GM21528 (cell line): ENCODE results near the gene ASB1.

Experiments used
- ATAC-seq: cut with Tn5 transposase; IDR thresholded peaks from one replicate; pipeline ENCODE4 v1.9.1; 2021; ENCODE audit warnings: mild to moderate bottlenecking, moderate library complexity; ENCODE audit not compliant: unreplicated experiment, low FRiP score

ASB1 gene

DNA sequence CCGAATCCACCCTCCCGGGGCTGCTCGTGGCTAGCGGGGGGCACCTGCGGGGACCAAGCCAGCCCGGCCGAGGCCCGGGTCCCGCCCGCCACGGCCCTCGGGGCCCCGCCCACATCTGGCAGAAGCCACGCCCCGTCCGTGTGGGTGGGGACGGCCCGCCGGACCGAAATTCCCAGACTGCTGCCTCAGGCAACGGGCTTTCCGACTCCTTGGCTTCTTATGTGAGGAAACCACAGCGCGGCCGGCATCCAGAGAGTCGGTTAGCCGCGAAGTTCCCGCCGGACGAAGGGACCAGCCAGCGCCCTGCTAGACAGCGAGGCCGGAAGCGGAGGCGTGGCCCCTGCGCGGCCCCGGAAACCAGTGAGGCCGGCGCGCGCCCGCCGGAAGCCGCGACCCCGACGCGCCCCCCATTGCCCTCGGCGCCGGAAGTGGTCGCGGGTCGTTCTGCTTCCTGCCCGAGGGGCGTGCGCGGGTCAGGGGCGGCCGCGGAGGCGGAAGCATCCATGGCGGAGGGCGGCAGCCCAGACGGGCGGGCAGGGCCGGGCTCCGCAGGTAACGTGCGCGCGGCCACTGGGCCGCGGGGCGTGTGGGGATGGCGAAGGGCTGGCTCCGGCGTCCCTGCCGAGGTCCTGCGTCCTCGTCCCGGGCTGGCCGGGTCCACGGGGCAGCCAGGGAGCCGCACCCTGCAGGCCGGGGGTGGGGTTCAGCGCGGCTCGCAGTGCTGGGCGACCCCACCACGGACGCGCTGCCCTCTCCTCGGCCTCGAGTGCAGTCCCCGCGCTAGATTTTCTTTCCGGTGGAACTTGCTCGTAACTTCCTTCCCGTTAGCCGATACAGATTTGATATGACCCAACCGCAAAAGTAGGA, at the start of gene ASB1:
TSS of gene ASB1 (plus strand) at position 360 of the 867 bp plus-strand sequence. CDS start at position 504, 144 bp downstream.
- ATAC-seq: peak; percentile 87

GRCh38 chr2:238378230-238379095, 48.3 kb upstream of the ASB1 start:
- ATAC-seq: no peak

DNA sequence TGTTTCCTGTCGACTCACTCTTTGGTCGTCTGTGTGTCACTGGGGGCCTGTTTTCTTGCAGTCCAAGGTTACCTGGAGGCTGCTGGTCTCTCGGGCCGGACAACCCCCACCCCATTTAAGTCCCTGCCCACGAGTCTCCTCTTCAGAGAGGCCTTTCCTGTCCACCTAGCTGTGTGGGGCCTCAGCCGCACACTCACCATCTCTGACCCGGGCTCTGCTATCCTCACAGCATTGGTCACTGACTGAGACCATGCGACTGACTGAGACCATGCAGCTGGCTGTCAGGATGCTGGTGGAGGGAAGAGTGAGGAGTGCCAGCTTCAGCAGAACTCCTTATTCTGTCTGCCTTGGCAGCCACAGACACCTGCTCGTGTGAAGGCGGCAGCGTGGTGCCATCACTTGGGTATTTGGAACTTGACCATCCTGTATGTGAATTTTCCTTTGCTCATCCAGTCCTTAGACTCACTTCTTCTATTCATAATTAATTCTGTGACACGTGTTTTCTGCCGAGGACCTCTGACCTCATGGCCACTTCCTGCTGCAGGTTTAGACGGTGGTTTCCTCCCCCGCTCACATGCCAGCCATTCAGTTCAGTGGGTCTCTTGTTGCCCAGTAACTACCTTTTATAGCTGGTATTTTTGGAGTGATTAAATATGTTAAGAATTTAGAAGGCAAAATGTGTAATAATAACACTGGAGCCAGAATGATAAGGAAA, 47.5 kb upstream of the ASB1 start:
- no peak for ATAC-seq

- no peak for ATAC-seq
Measured at GRCh38 chr2:238380336-238380735, 46.4 kb upstream of the ASB1 start.

DNA sequence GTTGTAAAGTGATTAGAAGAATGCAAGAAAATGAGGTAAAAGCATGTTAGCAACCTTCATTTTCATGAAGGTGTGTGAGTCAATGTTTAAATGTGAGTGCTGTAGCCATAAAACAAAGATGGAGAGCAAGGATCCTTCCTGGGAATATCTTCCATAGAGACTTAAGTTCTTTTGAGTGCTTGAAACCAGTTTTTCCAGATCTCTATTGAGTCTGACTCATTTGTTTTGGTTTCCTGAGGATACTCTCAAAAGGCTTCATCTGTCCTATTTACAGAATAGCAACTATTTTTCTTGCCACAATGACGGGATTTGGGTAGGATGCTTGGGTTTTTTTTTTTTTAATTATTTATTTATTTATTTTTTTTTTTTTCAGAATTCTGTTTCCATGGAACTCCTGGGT, 45.9 kb upstream of the ASB1 start:
- ATAC-seq: no peak

DNA sequence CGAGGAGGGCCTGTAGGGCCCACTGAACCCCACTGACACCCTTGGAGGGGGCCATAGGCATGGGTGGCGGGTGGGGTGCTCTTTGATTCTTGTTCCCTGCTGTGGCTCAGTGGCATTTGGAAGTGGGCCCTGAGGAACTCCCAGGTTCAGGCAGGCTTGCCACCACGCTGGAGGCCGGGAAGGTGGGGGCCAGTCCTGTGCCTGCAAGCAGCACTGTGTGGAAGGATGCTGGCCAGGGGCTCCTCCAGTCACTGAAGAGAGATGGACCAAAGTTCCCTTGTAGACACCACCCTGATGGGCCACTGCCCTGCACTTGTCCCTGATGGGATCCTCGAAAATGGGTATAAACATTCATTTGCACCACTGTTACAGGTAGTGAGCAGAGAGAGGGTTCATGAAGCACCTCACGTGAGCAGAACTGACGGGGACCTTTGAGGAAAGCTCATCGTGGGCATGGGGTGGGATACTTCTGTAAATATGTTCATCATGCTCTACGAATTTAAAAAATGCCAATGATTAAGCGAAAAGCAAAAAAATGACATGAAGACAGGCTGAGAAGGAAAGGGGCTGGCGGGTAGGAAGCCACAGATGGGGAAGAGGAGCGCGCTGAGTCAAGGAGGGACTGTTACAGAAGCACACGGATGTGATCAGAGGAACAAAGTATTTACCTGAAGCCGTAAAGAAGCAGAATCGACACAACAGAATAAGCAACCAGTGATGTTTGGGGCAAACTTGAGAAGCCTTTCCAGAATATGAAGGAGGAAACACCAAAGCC, 45.2 kb upstream of the ASB1 start:
- ATAC-seq: no peak

GRCh38 chr2:238382381-238382781, 44.3 kb upstream of the ASB1 start:
- ATAC-seq: no peak

DNA sequence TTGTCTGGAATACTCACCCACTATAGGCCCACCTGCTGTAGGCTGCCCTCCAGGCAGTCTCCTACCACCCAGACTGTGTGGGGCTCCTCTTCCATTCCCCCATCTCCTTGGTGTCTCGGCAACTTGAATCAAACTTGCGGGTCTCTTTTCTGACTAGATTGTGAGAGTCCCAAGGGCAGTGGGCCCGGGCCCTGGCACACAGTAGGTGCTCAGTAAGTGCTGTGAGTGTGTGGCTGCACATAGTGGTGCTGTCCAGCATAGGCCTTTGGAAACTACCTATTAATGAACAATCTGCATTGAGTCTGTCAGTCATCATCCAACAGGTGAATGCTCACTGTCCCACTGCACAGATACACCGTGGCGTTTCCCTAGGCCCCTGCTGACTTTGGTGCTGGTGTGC, 43.6 kb upstream of the ASB1 start:
- ATAC-seq: no peak

DNA sequence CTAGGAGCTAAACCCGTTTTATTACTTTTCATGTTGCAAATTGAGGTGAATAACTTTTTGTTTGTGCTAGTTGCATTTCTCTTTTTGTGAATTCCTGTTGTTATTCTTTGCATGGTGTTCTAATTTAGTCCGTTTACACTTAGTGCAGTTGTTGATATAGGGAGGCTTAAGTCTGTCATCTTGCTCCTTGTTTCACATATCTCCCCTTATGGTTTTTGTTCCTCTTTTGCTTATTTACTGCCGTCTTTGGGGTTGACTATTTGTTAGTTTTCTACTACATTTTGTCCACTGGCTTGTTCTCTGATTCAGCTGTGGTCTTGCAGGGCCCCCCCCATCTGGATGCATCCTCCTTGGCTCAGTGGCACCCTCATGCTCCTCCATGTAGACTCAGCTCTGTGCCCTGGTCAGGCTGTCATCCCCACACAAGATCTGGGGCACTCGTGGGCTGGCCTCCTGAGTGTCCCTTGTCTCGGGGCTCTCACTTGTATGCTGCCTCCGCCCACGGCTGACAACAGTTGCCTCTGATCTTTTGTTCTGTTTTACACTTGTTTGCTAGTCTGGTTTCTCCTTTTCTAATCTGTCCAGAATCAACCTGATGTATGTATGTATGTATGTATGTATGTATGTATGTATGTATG, 42.9 kb upstream of the ASB1 start:
- ATAC-seq: no peak

DNA sequence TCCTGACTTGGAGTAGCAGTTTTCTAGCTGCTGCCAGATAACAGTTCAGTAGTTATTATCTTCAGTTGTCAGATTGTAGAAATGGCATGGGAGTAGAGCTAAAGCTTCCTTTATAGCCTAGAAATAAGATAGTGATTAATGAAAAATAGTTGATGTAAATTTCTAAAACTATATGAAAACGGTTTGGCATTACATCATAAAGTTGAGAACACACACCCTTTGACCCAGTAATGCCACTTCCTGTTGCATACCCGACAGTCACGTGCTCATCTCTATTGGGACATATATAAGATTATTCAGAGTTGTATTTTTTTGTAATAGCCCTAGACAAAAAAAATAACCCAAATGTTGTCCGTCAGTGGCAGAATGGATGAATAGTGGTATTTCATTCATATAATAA, 39.4 kb upstream of the ASB1 start:
- no peak for ATAC-seq

- ATAC-seq: no peak
Measured at GRCh38 chr2:238388794-238389193, 37.9 kb upstream of the ASB1 start.

- ATAC-seq: no peak
Measured at GRCh38 chr2:238389988-238390589, 36.6 kb upstream of the ASB1 start.

- no peak for ATAC-seq
Measured at GRCh38 chr2:238391042-238391689, 35.6 kb upstream of the ASB1 start.

GRCh38 chr2:238396663-238397062, 30.1 kb upstream of the ASB1 start:
- ATAC-seq: no peak

DNA sequence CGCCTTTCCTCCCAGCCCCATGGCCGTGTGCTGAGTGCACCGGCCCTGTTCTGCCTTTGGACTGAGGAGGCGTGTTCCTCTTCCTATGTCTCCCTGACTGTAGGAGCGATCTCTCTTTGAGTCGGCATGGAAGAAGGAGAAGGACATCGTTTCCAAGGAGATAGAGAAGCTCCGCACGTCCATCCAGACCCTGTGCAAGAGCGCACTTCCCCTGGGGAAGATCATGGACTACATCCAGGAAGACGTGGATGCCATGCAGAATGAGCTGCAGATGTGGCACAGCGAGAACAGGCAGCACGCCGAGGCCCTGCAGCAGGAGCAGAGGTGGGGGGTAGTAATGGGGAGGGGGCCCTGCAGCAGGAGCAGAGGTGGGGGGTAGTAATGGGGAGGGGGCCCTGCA, 29.4 kb upstream of the ASB1 start:
- ATAC-seq: no peak

DNA sequence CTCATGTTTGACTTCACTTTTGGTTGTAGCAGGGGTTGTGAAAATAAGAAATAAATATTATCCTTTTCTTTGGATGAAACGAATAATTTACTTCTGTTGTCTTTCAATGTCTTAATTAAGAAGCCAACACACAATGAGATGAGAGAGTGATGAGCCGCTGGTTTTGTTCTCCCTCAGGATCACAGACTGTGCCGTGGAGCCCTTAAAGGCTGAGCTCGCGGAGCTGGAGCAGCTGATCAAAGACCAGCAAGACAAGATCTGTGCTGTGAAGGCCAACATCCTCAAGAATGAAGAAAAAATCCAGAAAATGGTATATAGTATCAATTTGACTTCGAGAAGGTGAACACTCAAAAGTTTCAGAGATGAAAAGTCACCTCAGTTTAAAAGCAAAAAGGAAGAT, 28.1 kb upstream of the ASB1 start:
- ATAC-seq: no peak

GRCh38 chr2:238399094-238399493, 27.6 kb upstream of the ASB1 start:
- no peak for ATAC-seq

DNA sequence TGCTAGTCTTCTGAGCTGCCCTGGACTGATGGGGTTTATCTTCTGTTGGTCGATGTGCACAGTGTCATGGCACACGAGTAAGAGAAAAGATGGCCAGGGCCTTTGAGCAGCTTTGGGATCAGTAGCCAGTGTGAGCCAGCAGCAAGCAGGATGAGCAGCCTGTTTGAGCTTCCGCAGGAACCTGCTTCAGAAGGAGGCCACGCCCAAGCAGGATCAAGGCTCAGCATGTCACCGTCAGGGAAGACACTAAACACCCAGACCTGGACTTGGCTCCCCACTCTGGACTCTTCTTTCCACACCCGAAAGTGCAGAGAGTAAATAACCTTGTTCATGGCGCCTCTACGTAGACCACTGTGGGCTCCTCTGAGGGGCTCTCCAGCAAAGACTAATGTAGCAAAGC, 25.2 kb upstream of the ASB1 start:
- ATAC-seq: no peak
